ENCODE data around the gene SLCO3A1.

Gene SLCO3A1

DNA sequence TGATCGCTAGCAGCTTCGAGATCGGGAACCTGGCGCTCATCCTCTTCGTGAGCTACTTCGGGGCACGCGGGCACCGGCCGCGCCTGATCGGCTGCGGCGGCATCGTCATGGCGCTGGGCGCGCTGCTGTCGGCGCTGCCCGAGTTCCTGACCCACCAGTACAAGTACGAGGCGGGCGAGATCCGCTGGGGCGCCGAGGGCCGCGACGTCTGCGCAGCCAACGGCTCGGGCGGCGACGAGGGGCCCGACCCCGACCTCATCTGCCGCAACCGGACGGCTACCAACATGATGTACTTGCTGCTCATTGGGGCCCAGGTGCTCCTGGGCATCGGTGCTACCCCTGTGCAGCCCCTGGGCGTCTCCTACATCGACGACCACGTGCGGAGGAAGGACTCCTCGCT is 62.5 kb downstream of the SLCO3A1 start:
- no peak for DNase-seq

DNA sequence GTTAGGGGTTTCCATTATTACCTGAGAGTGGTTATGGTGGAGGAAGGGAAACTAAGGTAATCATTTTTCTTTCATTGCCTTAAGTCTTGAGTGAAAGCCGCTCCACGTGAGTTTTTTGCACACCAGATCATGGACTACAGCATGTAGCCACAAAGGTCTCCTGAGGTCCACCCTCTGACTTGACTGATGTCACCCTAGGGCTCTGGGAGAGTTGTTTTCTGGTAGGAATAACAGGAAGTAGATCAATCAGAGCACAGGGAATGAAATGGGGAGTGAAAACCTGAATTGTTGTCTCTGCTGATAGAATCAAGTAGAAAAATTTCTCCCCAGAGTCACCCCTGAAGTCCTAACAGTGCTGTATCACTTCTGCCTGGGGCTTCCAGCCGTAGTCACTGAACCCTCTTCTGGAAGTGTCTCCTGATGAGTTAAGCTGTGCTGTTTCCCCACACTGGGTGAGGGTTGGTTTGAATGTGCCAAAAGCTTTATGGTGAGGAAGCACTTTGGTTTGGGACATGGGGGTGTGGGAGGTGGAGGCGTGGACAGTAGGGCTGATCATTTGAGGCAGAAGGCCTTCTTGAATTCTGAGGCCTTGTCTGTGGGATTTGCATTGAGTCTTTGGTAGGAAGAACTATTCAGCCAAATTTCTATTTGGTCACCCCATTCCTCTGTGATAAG is 64.3 kb downstream of the SLCO3A1 start:
- no peak for DNase-seq

DNA sequence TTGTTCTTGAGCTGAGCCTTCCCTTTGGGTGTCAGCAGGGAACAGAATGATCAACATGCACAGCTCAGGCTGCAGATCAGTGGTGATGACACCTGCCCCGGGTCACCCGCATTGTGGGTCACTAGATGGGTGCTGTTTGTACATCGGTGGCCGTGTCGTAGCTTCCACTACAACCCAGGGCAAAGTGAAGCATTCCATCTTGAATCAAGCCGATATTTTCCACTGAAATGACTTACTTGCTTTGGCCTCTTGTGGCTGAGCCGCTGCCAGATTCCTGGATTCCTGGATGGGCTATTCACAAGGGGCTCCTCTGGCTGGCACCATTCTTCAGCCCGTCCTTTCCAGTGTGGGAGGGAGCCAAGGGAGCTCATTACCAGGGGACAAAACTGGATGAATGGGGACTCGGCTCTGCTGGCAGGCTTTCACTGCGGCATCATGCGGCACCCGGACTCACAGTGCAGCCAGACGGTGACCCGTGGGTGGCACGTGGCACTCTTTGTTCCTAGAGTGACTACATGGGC is 65.6 kb downstream of the SLCO3A1 start:
- DNase-seq = no peak

DNA sequence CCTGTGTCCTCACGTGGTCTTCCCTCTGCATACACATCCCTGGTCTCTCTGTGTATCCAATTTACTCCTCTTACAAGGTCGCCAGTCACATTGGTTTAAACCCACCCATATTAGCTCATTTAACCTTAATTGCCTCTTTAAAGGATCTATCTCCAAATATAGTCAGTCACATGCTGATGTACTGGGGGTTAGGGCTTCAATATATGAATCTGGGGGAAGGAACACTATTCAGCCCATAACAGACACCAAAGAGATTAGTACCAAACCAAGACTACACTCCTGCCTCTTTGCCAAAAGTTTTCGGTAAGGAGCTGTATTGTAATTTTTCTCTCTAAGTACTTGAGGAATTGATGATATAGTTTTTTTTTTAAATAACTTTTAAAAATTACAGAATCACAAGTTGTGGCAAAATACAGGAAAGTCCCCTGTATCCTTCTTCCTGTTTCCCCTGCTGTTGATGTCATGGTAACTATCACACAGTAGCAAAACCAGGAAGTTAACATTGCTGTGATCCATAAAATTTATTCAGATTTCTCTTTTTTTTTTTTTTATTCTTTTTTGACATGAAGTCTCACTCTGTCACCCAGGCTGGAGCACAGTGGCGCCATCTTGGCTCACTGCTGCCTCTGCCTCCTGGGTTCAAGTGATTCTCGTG is 67.8 kb downstream of the SLCO3A1 start:
- no peak for DNase-seq

DNA sequence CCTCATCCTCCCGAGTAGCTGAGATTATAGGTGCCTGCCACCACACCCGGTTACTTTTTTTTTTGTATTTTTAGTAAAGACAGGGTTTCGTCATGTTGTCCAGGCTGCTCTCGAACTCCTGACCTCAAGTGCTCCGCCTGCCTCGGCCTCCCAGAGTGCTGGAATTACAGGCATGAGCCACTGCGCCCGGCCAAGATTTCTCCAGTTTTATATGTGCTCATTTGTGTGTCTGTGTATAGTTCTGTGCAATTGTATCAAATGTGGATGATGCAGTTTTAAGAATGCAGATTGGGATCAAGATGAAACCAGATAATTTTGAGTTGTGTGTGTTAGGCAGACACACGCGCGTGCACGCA is 68.3 kb downstream of the SLCO3A1 start:
- no peak for DNase-seq

DNA sequence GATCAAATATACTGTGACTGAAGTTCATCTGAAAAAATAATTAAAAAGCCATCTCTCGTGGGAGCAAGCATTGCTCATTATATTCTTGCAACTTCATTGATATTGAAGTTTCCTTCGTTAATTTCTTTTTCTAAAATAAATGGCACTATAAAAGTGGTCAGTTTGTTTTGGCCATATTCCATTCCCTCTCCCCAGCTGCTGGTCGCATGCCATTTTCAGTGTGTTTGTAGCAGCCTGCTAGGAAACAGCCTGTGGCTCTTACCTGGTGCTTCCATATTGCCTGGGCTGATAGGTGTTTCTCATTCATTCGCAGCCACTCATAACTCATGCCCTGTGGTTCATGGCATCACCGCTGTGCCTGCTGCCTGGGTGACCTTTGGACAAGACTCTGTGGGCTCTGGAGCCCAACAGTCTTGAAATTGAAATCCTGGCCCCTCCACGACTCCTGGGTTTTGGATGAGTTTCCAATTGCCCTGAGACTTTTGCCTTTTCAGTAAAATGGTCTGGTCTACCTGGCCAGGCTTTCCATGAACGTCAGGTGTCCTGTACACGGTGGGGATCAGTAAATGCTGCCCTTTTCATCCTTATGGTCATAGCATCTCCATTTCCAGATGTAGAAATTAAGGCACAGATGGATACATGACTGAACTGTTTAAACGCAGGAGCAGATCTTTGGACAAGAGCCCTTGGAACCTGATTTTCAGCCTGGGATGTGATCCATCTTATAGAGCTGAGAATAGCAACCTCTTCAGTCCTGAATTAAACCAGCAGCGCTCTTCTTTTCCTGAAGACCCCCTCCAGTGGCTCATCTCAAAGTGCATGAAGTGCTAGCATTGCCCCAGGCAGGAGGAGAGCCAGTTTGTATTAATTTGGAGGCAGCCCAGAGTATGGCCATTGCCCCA is 69.4 kb downstream of the SLCO3A1 start:
- DNase-seq = no peak

DNA sequence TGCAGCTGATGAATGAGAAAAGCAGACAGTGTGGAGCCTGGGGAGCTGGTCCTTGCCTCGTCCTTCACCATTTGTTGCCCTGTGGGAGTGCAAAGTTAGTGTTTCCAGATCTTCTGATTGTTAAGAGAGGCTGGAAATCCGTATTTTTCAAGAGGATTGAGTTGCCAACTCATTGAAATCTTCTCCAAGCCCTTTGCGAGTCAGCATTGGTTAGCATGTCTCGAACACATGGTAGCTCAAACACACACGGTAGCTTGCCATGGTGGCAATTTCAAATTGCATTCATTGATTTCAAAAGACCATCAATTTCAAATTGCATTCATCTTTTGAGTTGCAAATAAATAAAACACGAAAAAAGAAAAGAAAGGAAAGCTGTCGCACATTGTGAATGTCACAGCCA is 70.7 kb downstream of the SLCO3A1 start:
- no peak for DNase-seq

DNA sequence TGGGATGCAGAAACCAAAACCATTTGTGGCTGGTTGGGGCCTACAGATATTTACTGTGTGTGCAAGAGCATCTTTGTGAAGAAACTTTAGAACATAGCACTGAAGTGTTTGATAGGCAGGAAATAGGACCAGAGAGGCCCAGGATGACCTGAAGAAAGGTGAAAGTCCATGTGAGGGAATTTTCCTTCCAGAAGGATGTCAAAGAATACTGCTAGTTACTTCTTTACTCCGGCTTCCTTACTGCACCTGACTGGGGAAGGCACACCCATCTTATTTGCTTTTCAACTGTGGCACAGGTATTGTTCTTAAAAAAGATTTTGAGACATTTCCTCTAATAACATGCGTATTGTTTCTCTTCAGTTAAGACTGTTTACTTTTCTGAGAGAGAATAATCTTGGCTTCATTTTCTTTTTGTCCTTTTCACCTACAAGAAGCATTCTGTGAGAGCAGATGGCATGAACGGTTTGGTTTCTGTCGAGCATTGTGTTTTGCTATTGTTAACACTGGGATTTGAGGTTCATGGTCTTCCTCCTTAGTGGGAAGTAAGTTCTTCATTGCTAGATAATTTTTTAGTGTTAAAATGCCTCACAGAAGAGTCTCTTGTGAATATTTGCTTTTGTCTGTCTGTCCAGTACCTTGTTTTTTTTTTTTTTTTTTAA is 71.5 kb downstream of the SLCO3A1 start:
- no peak for DNase-seq

DNA sequence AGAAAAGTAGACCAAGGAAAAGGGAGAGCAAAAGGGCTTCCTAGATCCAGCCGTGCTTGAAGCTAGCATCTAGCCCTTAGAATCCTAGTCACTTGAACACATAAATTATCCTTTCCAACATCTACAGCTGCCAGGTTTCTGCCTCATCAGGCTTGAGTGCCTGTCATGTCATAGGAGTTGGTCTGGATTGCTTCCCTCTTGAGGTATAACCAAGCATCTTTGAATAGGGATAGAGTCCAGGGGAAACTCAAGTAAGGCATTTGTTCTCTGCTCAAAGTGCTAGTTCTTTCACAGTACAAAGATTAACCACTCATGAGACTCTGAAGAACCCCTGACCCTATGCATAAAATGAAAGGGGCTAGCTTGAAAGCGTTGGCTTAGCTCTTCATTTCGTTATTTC is 72.3 kb downstream of the SLCO3A1 start:
- no peak for DNase-seq

DNA sequence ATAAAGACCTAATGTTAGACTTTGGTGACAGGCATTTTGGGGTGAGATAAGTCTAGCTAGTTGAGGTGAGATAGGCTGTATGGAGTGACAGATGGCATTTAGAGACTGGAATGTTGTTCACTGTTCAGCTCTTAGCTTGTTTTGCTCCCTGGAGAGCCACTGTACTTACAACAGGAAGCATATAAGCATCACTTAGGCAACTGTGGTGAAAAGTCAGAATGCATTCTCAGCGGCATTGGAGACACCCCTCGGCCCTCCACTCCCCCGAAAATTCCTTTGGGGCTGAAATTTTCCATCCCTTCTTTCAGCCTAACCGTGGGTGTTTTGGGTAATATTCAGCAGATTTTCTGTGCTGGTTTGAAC is 73.4 kb downstream of the SLCO3A1 start:
- no peak for DNase-seq

DNA sequence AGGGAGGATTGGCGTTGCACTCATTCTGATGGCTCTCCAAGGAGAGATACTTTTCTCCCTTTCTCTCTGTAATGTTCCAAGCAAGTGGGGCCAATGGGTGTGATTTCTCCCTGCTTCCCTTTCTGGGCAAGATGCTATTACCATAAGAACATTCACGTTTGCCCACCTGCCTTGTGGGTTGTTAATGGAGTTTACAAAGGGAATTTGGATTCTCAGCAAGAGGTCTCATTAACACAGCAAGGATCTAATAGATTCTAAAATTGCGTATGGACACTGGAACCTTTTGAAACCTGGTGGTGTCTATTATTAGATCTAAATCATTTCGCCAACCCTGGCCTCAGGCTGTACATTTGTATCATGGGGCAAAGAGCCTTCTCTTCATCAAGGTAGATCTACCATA is 74.1 kb downstream of the SLCO3A1 start:
- DNase-seq = no peak

DNA sequence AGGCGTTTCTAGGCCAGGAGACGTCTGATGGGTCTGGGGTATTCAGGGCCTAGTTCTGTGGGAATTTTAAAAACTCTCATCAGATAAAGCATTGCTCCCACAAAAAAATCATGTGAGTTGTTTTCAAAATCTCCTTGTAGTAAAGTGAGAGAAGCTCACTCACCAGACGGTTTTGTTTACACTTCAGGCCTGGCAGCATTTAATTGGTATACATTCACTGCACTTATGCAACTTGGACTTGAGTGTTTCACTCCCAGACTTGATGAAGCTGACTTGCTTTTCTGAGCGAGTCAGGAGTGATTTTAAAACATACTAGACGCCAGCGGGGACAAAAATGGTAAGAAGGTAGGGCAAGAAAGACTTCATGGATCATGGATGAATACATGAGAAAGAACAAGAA is 75.2 kb downstream of the SLCO3A1 start:
- DNase-seq = no peak

DNA sequence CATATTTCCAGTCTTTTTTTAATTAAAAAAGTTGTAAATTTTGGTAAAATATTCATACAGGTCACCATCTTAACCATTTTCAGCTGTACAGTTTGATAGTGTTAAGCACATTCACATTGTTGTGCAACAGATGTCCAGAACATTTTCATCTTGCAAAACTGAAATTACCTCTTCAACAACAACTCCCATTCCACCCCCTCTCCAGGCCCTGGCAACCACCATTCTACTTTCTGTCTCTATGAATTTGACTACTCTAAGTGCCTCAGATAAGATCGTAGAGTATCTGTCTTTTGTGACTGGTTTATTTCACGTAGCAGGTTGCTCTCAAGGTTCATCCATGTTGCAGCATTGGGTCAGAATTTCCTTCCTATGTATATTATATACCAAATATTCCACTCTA is 76.0 kb downstream of the SLCO3A1 start:
- DNase-seq = no peak

DNA sequence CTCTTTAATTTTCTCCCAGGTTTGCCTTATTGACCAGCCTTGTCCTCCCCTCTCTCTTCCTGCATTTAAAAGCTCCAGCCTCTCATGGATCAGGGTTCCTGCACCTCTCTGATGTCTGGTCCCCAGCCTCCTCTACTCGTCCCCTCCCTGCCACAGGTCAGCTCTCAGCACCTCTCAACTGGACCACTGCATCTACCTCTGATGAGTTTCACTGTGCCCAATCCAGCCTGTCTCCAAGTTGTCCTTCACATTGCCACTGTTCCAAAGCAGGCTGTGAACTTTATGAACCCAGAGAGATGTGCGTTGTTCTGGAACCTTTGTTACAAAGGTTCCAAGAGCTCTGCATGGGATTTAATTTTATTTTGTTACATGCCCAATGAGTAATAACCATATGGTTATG is 76.6 kb downstream of the SLCO3A1 start:
- DNase-seq = no peak

DNA sequence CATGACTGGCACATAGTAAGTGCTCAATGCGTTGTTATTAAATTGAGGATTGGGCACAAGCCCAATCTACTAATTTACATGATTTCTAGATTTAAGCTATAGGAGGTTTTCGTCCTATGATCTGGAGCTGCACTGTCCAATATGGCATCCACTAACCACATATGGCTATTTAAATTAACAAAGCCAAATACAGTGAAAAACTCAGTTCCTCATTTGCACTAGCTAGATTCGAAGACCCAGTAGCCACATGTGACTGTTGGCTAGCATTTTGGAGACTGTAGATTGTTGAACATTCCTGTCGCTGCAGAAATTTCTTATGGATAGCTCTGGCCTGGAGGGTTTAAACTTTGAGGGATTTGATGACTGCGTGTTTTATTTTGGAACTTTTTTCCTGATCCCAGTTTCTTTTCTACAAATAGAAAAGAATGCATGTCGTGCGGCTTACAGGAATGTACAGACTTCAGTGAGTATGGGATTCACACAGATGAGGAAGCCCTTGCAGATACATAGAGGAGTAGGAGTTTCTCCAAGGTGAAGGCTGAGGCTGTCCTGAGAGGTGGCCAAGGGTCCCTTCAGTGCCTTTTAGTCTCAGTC is 82.8 kb downstream of the SLCO3A1 start:
- no peak for DNase-seq

DNA sequence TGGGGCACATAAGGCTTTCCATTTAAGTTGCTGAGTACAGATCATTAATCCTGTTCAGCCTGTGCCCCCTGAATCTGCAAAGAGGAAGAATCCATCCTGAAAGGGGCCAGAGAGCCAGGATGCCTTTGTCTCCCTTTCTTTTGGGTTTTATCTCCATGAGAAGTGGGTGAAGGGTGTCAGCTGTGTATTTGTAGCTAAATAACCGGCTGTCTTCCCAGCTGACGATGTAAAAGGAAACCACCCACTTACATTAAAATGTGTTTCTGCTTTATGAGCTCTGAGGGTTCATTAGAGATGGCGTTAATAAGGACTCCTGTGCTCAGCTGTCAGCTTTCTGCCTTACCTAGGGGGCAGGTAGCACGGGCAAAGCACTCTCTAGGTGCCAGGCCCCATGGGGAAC is 83.4 kb downstream of the SLCO3A1 start:
- DNase-seq = no peak

DNA sequence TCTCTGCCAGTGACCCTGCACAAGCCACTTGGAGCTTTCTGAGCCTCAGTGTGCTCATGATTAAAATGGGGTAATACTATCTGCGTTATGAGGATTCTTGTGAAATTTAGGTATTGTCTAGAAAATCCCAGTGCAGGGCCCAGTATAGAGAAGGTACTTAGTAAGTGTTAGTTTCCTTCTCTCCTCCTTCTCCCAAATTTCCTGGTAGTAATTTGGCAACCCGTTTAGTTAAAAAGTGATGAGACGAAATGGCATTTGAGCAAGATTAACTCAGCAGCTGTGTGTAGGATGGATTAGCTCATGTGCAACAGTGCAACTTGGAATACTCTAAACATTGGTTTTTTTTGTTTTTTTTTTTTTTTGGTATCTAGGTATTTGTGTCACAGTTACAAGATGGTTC is 84.6 kb downstream of the SLCO3A1 start:
- DNase-seq = no peak

DNA sequence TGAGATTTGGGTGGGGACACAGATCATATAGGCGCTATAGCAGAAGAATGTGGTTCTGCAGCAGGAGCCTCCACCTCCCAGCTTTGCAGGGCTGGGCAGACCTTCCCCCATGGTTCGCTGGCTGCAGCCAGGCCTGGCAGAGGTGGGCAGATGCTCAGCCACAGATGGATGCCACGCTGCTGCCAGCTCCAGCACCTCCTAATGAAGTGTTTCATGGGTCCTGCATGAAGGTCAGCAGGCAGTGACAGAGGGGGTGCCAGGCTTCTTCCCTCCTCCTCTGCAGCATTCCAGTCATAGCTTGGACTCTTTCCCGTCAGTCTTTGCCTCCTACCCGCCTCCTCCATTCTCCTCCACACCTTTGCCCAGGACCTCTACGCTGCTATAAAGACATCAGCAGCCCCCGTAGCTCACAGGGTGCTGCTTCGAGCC is 85.9 kb downstream of the SLCO3A1 start:
- no peak for DNase-seq

DNA sequence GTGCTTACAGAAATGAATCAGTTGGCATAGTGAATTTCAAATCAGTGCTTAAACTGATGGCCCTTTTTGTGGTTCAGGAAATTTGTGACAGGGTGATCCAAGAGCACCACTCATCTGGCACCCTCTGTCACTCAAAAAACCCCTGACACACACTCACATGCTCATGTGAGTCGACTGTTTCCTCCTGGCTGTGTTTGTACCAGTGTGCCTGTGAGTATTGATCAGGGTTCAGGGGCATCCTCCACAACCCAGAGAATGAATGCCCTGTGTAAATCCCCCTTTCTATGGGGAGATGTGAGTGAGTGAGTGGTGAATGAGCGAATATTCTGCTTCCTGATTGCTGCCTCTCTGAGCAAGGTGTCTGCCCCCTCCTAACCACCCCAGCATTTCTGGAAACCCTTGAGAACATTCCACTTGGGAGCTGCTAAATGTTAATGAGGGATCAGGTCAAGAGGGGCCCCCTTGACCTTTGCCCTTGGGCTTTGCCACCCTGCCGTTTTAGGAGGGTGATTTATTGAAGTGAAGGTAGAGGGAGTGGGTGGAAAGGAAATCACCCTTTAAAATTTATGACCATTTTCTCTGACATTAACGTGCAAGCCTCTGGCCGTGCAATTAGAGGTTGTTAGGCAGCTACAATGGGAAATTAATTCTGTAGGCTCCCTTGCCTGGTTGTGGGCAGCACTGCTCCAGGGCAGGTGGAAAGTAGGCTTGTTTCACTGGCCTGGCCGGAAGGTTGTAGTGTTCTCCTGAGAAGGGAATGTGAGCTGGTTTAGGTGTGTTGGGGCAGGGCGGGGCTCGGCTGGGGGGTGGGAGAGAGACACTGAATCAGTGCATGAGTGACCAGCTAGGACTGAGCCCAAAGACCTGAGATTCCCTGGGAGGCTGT is 87.2 kb downstream of the SLCO3A1 start:
- DNase-seq = no peak

DNA sequence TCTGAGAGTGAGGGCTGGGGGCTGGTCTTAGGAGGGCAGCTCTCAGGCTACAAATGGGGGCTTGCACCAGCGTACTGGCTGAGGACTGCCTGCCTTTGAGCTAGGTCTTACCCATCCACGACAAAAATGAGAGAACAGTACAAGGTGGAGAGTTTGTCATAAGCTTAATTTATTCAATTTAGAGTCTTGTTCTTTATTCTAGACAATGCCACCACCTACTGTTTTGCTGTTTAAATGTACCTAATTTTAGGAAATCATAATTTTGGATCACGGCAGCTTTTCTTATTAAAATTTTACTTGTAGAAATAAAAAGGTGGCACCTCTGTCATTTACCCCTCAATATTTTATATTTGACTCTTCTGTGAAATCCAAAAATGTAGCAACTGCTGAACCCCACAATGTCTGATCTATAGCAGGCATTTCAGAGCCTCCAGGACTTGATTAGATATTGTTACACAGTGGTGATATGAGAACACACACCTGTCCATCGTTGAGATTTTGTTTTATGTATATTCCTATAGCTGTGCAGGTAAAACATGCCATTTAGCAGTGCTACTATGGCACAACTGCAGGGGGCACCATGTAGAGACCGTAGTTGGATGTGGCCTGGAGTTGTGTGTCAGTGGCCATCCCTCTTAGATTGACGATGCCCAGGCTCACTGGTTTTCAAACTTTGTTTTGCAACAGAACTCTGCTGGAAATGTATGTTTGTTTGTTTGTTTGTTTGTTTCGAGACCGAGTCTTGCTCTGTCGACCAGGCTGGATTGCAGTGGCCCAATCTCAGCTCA is 88.6 kb downstream of the SLCO3A1 start:
- DNase-seq = no peak

Measured in CD4-positive, alpha-beta T cell treated with Interleukin-17A for 4 hours (primary cell).